Panc1 (cell line): ENCODE measurements around the gene TLE5. TPM values are rescaled to one million over a fixed set of nuclear protein-coding genes. Genes with fewer than 3 reads are reported as not detected.

Source experiments
- ATAC-seq: fragments of 200-7000 bp; cut with Tn5 transposase; 2 replicates; pipeline ENCODE4 v1.9.1; 2020; ENCODE audit warnings: mild to moderate bottlenecking, moderate library complexity
- BruUV-seq: library from RNA; stranded (reverse); fragments of 400-500 nt; replicated peaks from 2 replicates; lab custom pipeline; 2021; lab: Mats Ljungman, UMichigan
- CTCF ChIA-PET: fragments of 300-600 bp; sonication (Branson Sonifier 250); formaldehyde crosslinking; loops from one replicate; lab custom pipeline; 2022; ENCODE audit warnings: antibody characterized with exemption; lab: Charles Lee
- POLR2A ChIA-PET: fragments of 300-600 bp; sonication (Branson Sonifier 250); formaldehyde crosslinking; loops from one replicate; lab custom pipeline; 2022; ENCODE audit warnings: antibody characterized with exemption; lab: Charles Lee
- DNase-seq: peaks from one replicate; pipeline ENCODE4 v3.0.0-alpha.2; 2010; ENCODE audit warnings: low read depth, low spot score
- H3K27ac ChIP-seq: 2 replicates; pipeline ENCODE4 v1.5.1; 2011; ENCODE audit warnings: mild to moderate bottlenecking, low read length, inconsistent platforms
- H3K27me3 ChIP-seq: fragments of 200-500 bp; sonication (Bioruptor generic); 2 replicates; pipeline ENCODE4 v1.6.0; 2014; ENCODE audit warnings: low read length, inconsistent platforms; ENCODE audit not compliant: control insufficient read depth, insufficient read depth
- H3K36me3 ChIP-seq: fragments of 200-500 bp; sonication (Bioruptor generic); 2 replicates; pipeline ENCODE4 v1.5.1; 2014; ENCODE audit warnings: inconsistent platforms, mild to moderate bottlenecking, low read length, moderate library complexity; ENCODE audit not compliant: control insufficient read depth, insufficient read depth
- H3K4me1 ChIP-seq: 2 replicates; pipeline ENCODE4 v1.5.1; 2011; ENCODE audit warnings: inconsistent platforms, mild to moderate bottlenecking, low read length, moderate library complexity; ENCODE audit not compliant: control insufficient read depth, insufficient read depth
- H3K4me3 ChIP-seq, 2 experiments: 2 replicates each; pipeline ENCODE4 v1.5.1; 2011 to 2012; ENCODE audit warnings: low read depth in 2 of 2, low read length in 2 of 2, mild to moderate bottlenecking in 2 of 2, inconsistent platforms in 1 of 2, moderate library complexity in 1 of 2
- H3K9me3 ChIP-seq: fragments of 200-500 bp; sonication (Bioruptor generic); 2 replicates; pipeline ENCODE4 v1.5.1; 2014; ENCODE audit warnings: low read depth, mild to moderate bottlenecking, inconsistent platforms, low read length, moderate library complexity; ENCODE audit not compliant: control insufficient read depth, insufficient read depth
- POLR2AphosphoS5 ChIP-seq: IDR thresholded peaks from 2 replicates; pipeline ENCODE4 v1.6.1; 2012; ENCODE audit warnings: mild to moderate bottlenecking, low read depth, low read length, moderate library complexity
- SIN3A ChIP-seq: IDR thresholded peaks from 2 replicates; pipeline ENCODE4 v1.6.1; 2012; ENCODE audit warnings: low read depth, mild to moderate bottlenecking, low read length, moderate library complexity, borderline replicate concordance; ENCODE audit not compliant: insufficient read depth
- TCF7L2 ChIP-seq: IDR thresholded peaks from 2 replicates; pipeline ENCODE4 v1.6.1; 2011; ENCODE audit warnings: mild to moderate bottlenecking, low read depth, low read length, inconsistent platforms
- in situ Hi-C: cut with HindIII; loops from 2 replicates; pipeline ENCODE4 v1.10.0; 2016; ENCODE audit warnings: low sequenced_read_pairs, low pct_unique_long_range_greater_than_20kb
- intact Hi-C: fragments of 100-400 bp; cut with micrococcal nuclease; formaldehyde crosslinking; loops from one replicate; pipeline ENCODE4 v1.10.0; 2022; ENCODE audit not compliant: unreplicated experiment
- total RNA-seq: library from RNA; stranded (reverse); gene quantifications from one replicate; pipeline ENCODE4 v1.2.1, GENCODE V29; 2021; ENCODE audit not compliant: unreplicated experiment
- TF ChIP-seq, protein P1 (sequence below): fragments of 450-650 bp; IDR thresholded peaks from 2 replicates; pipeline ENCODE4 v1.5.1; 2017; ENCODE audit warnings: mild to moderate bottlenecking
- TF ChIP-seq, protein P2 (sequence below), 2 experiments: IDR thresholded peaks; 2 replicates each; pipeline ENCODE4 v1.6.1; 2011 to 2012; ENCODE audit warnings: low read depth in 2 of 2, control low read depth in 1 of 2, low read length in 1 of 2, mild to moderate bottlenecking in 1 of 2, moderate library complexity in 1 of 2; ENCODE audit not compliant: insufficient read depth in 1 of 2

Gene TLE5
- total RNA-seq, 1 experiment from 2014 or later, result 287 TPM

DNA sequence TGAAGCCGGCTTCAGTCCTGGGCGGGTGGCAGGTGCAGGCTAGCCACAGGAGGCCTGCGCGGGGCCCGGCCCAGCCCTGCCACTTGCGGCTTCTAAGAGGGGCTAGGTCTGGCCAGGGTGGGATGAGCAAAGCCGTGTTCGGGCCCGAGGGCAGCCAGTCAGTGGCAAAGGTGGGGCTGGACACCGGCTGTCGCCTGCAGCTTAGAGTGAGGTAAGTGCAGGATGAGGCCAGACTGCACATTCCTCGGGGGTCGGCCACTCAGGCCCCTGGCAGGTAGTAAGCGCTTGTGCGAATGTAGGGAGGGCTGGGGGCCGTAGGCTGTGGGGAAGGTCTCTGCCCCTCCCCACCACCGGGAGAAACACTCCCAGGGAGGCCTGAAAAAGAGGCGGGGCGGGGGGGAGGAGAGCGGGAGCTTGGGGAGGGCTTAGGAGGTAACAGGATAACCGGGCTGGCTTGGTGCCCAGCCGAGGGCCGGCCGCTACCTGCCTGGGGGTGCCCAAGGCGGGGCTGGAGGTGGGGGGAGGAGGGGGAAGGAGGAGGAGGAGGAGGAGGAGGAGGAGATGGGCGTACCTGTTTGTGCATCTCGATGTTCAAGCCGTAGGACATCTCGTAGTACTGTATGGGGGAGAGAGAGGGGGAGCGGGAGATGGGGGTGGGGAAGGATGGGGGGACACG is 6.4 kb downstream of the TLE5 start:
- ATAC-seq (no peak), DNase-seq (no peak)
- ChIA-PET POLR2A (no interaction called here), CTCF (no interaction called here)
- in situ Hi-C loops (no loop called here), intact Hi-C loops (no loop called here)
- H3K4me3 ChIP-seq, result no peak overlapping the region
- H3K27ac ChIP-seq, result no peak overlapping the region
- no peaks in the 10 kb centered on the region for H3K27me3 ChIP-seq
- peaks cover 30% of the 10 kb centered on the region for H3K4me1 ChIP-seq
- TF ChIP-seq SIN3A, result no peak
- TF ChIP-seq TCF7L2, result no peak
- TF ChIP-seq, protein P1, sequence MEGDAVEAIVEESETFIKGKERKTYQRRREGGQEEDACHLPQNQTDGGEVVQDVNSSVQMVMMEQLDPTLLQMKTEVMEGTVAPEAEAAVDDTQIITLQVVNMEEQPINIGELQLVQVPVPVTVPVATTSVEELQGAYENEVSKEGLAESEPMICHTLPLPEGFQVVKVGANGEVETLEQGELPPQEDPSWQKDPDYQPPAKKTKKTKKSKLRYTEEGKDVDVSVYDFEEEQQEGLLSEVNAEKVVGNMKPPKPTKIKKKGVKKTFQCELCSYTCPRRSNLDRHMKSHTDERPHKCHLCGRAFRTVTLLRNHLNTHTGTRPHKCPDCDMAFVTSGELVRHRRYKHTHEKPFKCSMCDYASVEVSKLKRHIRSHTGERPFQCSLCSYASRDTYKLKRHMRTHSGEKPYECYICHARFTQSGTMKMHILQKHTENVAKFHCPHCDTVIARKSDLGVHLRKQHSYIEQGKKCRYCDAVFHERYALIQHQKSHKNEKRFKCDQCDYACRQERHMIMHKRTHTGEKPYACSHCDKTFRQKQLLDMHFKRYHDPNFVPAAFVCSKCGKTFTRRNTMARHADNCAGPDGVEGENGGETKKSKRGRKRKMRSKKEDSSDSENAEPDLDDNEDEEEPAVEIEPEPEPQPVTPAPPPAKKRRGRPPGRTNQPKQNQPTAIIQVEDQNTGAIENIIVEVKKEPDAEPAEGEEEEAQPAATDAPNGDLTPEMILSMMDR, result no peak
- no peak for TF ChIP-seq POLR2AphosphoS5
- TF ChIP-seq, protein P2, sequence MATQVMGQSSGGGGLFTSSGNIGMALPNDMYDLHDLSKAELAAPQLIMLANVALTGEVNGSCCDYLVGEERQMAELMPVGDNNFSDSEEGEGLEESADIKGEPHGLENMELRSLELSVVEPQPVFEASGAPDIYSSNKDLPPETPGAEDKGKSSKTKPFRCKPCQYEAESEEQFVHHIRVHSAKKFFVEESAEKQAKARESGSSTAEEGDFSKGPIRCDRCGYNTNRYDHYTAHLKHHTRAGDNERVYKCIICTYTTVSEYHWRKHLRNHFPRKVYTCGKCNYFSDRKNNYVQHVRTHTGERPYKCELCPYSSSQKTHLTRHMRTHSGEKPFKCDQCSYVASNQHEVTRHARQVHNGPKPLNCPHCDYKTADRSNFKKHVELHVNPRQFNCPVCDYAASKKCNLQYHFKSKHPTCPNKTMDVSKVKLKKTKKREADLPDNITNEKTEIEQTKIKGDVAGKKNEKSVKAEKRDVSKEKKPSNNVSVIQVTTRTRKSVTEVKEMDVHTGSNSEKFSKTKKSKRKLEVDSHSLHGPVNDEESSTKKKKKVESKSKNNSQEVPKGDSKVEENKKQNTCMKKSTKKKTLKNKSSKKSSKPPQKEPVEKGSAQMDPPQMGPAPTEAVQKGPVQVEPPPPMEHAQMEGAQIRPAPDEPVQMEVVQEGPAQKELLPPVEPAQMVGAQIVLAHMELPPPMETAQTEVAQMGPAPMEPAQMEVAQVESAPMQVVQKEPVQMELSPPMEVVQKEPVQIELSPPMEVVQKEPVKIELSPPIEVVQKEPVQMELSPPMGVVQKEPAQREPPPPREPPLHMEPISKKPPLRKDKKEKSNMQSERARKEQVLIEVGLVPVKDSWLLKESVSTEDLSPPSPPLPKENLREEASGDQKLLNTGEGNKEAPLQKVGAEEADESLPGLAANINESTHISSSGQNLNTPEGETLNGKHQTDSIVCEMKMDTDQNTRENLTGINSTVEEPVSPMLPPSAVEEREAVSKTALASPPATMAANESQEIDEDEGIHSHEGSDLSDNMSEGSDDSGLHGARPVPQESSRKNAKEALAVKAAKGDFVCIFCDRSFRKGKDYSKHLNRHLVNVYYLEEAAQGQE (IDR thresholded peaks at IDR 0.05; ENCODE audit: insufficient read depth in 1 of 2, low read depth in 2 of 2, low read length in 1 of 2), result no peak
- H3K36me3 ChIP-seq, result no peaks in the 10 kb centered on the region
- H3K9me3 ChIP-seq, result no peaks in the 10 kb centered on the region
- BruUV-seq, result no TSS peak

DNA sequence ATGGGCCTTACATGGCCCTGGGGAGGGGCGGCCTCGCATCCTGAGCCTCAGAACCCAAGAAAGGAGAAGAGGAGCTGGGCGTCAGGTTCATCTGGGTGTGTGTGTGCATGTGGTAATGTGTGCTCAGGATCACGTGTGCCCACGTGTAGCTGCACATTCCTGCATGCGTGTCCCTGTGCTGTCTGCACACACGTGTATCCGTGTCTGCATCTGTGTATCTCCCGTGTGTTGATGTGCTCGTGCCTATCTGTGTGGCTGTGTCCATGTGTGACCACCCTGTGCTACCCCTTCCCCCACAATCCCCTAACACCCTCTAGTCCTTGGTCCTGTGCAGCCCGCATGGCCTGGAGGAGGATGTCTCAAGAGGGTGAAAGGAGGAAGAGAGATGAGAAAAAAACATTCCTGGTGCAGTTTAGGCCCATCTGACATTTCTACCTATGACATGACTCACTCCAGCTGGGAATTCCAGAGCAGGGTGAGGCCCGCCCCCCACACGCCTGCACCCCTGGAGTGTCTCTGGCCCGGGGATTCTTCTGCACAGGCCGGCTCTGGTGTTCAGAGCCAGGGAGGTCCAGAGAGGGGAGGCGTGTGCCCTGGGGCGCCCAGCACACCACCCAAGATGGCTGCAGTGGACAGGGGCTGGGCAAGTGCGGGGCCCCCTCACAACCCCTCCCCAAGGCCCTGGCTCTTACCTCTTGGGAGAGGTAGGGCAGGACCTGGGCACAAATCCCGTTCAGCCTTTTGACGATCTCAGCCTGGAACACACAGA is 7.1 kb downstream of the TLE5 start:
- no peak for ATAC-seq
- Histone ChIP-seq H3K4me3 (no peak overlapping the region), H3K9me3 (no peaks in the 10 kb centered on the region), H3K36me3 (no peaks in the 10 kb centered on the region), H3K27me3 (no peaks in the 10 kb centered on the region), H3K27ac (no peak overlapping the region), H3K4me1 (peaks cover 30% of the 10 kb centered on the region)
- TF ChIP-seq POLR2AphosphoS5, result no peak
- TF ChIP-seq, protein P1, result no peak
- no peak for TF ChIP-seq TCF7L2
- TF ChIP-seq SIN3A, result no peak
- TF ChIP-seq, protein P2 (IDR thresholded peaks at IDR 0.05; ENCODE audit: insufficient read depth in 1 of 2, low read depth in 2 of 2, low read length in 1 of 2), result no peak
- CTCF ChIA-PET, result no interaction called here
- POLR2A ChIA-PET, result no interaction called here
- in situ Hi-C loops, result no loop called here
- no peak for DNase-seq
- BruUV-seq, result no TSS peak
- intact Hi-C loops, result no loop called here
